PC-9 (cell line): ENCODE results near the gene MCU. TPM values are rescaled to one million over a fixed set of nuclear protein-coding genes. Genes with fewer than 3 reads are reported as not detected.

Experiments
- BruUV-seq: library from RNA; stranded (reverse); fragments of 400-500 nt; replicated peaks from 2 replicates; lab custom pipeline; 2021; lab: Mats Ljungman, UMichigan
- CTCF ChIA-PET: fragments of 300-600 bp; sonication (Branson Sonifier 250); formaldehyde crosslinking; loops from one replicate; lab custom pipeline; 2022; ENCODE audit warnings: antibody characterized with exemption; lab: Charles Lee
- POLR2A ChIA-PET: fragments of 300-600 bp; sonication (Branson Sonifier 250); formaldehyde crosslinking; loops from one replicate; lab custom pipeline; 2022; ENCODE audit warnings: antibody characterized with exemption; ENCODE audit not compliant: unreplicated experiment; lab: Charles Lee
- DNase-seq, 2 experiments: peaks; one replicate each; pipeline versions ENCODE4 v3.0.0 to v3.0.0-alpha.2; 2015 to 2022; ENCODE audit warnings: mixed read lengths in 1 of 2
- H2AFZ ChIP-seq: fragments of 200-600 bp; sonication (generic); 2 replicates; pipeline ENCODE4 v1.8.1; 2017; ENCODE audit warnings: antibody characterized with exemption
- H3F3A ChIP-seq: fragments of 200-600 bp; sonication (generic); 2 replicates; pipeline ENCODE4 v1.8.1; 2017; ENCODE audit warnings: antibody characterized with exemption, mild to moderate bottlenecking, low read depth; ENCODE audit not compliant: insufficient read depth
- H3K27ac ChIP-seq: fragments of 200-600 bp; sonication (generic); 2 replicates; pipeline ENCODE4 v1.6.1; 2016; ENCODE audit warnings: mixed run types
- H3K27me3 ChIP-seq: fragments of 200-600 bp; sonication (generic); 2 replicates; pipeline ENCODE4 v1.6.1; 2016; ENCODE audit warnings: low read depth, mixed run types; ENCODE audit not compliant: insufficient read depth
- H3K36me3 ChIP-seq: fragments of 200-600 bp; sonication (generic); 2 replicates; pipeline ENCODE4 v1.6.1; 2016; ENCODE audit warnings: low read depth, mixed run types
- H3K4me1 ChIP-seq: fragments of 200-600 bp; sonication (generic); replicated peaks from 2 replicates; pipeline ENCODE4 v1.6.1; 2016; ENCODE audit warnings: mixed run types; ENCODE audit not compliant: insufficient read depth
- H3K4me2 ChIP-seq: fragments of 200-600 bp; sonication (generic); 2 replicates; pipeline ENCODE4 v1.6.1; 2017; ENCODE audit warnings: mixed run types
- H3K4me3 ChIP-seq: fragments of 200-600 bp; sonication (generic); 2 replicates; pipeline ENCODE4 v1.6.1; 2016; ENCODE audit warnings: mixed run types
- H3K79me2 ChIP-seq: fragments of 200-600 bp; sonication (generic); 2 replicates; pipeline ENCODE4 v1.6.1; 2017; ENCODE audit warnings: low read depth, mixed run types
- H3K9me2 ChIP-seq: fragments of 200-600 bp; sonication (generic); 2 replicates; pipeline ENCODE4 v1.8.1; 2017; ENCODE audit warnings: mild to moderate bottlenecking; ENCODE audit not compliant: insufficient read depth
- H3K9me3 ChIP-seq: fragments of 200-600 bp; sonication (generic); 2 replicates; pipeline ENCODE4 v1.8.1; 2016; ENCODE audit warnings: low read depth; ENCODE audit not compliant: insufficient read depth
- H4K20me1 ChIP-seq: fragments of 200-600 bp; sonication (generic); 2 replicates; pipeline ENCODE4 v1.8.1; 2017; ENCODE audit not compliant: insufficient read depth
- EZH2 ChIP-seq: fragments of 200-600 bp; sonication (generic); IDR thresholded peaks from 2 replicates; pipeline ENCODE4 v1.8.0; 2017; ENCODE audit warnings: antibody characterized with exemption, low read depth
- intact Hi-C: fragments of 100-400 bp; cut with micrococcal nuclease; formaldehyde crosslinking; loops from one replicate; pipeline ENCODE4 v1.10.0; 2022; ENCODE audit not compliant: unreplicated experiment
- total RNA-seq: library from RNA; stranded (reverse); gene quantifications from 2 replicates; pipeline ENCODE4 v1.2.3, GENCODE V29; 2021
- TF ChIP-seq, protein P1 (sequence below): fragments of 200-600 bp; sonication (generic); conservative IDR thresholded peaks from 2 replicates; pipeline ENCODE4 v1.6.1; 2017; ENCODE audit warnings: mixed run types, antibody characterized with exemption, mild to moderate bottlenecking, moderate library complexity

MCU gene
- total RNA-seq, 1 experiment from 2014 or later, result 59.5 TPM

DNA sequence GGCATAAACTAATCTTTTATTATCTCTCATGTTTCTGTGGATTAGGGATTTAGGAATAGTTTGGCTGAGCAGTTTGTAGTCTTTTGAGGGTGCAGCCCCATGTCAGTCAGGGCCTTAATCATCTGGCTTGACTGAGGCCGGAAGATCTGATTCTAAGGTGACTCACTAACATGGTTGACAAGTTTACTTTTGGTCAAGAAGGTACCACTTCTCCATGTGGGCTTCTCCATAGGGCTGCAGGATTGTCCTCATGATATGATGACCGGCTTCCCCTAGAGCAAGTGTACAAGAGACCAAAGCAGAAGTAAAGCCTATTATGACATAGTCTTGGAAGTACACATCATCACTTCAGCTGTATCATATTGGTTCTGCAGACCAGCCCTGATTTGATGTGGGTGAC, 155.7 kb downstream of the MCU start:
- CTCF ChIA-PET, result no interaction called here
- intact Hi-C loops, result loop anchor here (2.0 kb wide), 1 partner anchor 493 kb away; the partner anchor contains the start of gene DNAJB12

DNA sequence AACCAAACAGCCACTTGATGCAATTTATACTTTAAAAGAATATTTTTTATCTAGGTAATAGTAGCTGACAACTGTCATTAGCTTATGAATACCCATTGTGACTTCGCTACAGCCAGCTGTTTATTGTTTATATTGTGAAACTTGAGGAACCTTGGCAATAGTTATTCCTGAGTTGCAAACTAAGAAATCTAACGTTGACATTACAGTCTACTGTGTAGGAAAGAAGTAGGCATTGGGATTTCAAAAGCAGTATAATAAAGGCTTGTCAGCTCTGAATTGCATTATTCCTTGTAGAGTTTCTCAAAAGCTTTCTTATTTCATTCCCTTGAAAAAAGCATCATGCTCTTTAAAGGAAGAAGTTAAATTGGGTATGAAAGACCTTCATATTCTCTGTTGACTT, 158.9 kb downstream of the MCU start:
- Histone ChIP-seq H3K79me2 (peaks cover 7% of the 10 kb centered on the region; the same call in 1 of the 2 replicates), H3K9me3 (peaks cover 3% of the 10 kb centered on the region; the same call in 1 of the 2 replicates), H3K4me3 (no peak overlapping the region), H3K27me3 (no peaks in the 10 kb centered on the region), H3K4me1 (peaks cover 20% of the 10 kb centered on the region), H2AFZ (no peak overlapping the region), H3K27ac (no peak overlapping the region), H3K9me2 (no peaks in the 10 kb centered on the region), H3K4me2 (no peak overlapping the region), H3K36me3 (0 out of 2 replicates have a peak, but pooled peaks cover 7% of the 10 kb centered on the region), H3F3A (peaks cover 3% of the 10 kb centered on the region; the same call in 1 of the 2 replicates), H4K20me1 (no peaks in the 10 kb centered on the region)
- intact Hi-C loops, result no loop called here
- no TSS peak for BruUV-seq
- CTCF ChIA-PET, result no interaction called here
- POLR2A ChIA-PET, result no interaction called here
- TF ChIP-seq, protein P1, sequence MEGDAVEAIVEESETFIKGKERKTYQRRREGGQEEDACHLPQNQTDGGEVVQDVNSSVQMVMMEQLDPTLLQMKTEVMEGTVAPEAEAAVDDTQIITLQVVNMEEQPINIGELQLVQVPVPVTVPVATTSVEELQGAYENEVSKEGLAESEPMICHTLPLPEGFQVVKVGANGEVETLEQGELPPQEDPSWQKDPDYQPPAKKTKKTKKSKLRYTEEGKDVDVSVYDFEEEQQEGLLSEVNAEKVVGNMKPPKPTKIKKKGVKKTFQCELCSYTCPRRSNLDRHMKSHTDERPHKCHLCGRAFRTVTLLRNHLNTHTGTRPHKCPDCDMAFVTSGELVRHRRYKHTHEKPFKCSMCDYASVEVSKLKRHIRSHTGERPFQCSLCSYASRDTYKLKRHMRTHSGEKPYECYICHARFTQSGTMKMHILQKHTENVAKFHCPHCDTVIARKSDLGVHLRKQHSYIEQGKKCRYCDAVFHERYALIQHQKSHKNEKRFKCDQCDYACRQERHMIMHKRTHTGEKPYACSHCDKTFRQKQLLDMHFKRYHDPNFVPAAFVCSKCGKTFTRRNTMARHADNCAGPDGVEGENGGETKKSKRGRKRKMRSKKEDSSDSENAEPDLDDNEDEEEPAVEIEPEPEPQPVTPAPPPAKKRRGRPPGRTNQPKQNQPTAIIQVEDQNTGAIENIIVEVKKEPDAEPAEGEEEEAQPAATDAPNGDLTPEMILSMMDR, result no peak
- TF ChIP-seq EZH2, result no peak
- DNase-seq, result no peak

More for the DNA sequence above, 155.7 kb downstream of the MCU start:
- Histone ChIP-seq H3K4me2 (no peak overlapping the region), H2AFZ (no peak overlapping the region), H3F3A (peaks cover 11% of the 10 kb centered on the region; the same call in 1 of the 2 replicates), H3K27me3 (no peaks in the 10 kb centered on the region), H3K27ac (no peak overlapping the region), H3K9me2 (no peaks in the 10 kb centered on the region), H3K79me2 (peaks cover 7% of the 10 kb centered on the region; the same call in 1 of the 2 replicates), H3K4me3 (no peak overlapping the region), H3K4me1 (peaks cover 29% of the 10 kb centered on the region), H3K9me3 (peaks cover 3% of the 10 kb centered on the region; the same call in 1 of the 2 replicates), H4K20me1 (no peaks in the 10 kb centered on the region), H3K36me3 (0 out of 2 replicates have a peak, but pooled peaks cover 7% of the 10 kb centered on the region)
- TF ChIP-seq, protein P1, result no peak
- no peak for TF ChIP-seq EZH2
- DNase-seq, result peak in 1 of 2 experiments; percentile 37
- POLR2A ChIA-PET, result no interaction called here
- BruUV-seq, result no TSS peak

DNA sequence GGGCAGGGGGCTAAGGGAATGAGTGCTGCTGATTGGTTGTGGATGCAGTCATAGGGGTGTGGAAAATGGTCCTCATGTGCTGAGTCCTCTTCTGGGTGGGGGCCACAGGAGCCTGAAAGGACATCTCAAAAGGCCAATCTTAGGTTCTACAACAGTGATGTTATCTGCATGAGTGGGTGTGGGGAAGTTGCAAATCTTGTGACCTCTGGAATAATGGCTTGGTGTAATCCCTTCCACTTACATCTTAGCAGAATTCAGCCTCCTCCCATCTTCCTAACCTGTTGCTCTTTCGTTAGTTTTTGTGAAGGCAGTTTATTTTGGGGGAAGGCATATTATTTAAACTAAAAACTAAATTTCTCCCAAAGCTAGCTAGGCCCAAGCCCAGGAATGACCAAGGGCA, 159.6 kb downstream of the MCU start:
- Histone ChIP-seq H4K20me1 (no peaks in the 10 kb centered on the region), H3F3A (no peaks in the 10 kb centered on the region), H3K9me3 (peaks cover 3% of the 10 kb centered on the region; the same call in 1 of the 2 replicates), H3K4me3 (no peak overlapping the region), H3K4me2 (no peak overlapping the region), H3K27ac (no peak overlapping the region), H2AFZ (no peak overlapping the region), H3K36me3 (0 out of 2 replicates have a peak, but pooled peaks cover 7% of the 10 kb centered on the region), H3K79me2 (peaks cover 7% of the 10 kb centered on the region; the same call in 1 of the 2 replicates), H3K4me1 (peaks cover 14% of the 10 kb centered on the region), H3K27me3 (no peaks in the 10 kb centered on the region), H3K9me2 (no peaks in the 10 kb centered on the region)
- DNase-seq, result no peak
- BruUV-seq, result no TSS peak
- TF ChIP-seq, protein P1, result no peak
- no peak for TF ChIP-seq EZH2
- POLR2A ChIA-PET, result no interaction called here
- CTCF ChIA-PET, result no interaction called here
- intact Hi-C loops, result no loop called here
